Inferior parietal cortex (tissue), 1 donor: Measurements from ENCODE around the gene PRIMA1.
"Not testable (repeated sequence)": the region's sequence is repeated elsewhere in the genome, so short reads cannot be mapped to it uniquely, and the experiment has no call there.

Experiments
- DNase-seq: peaks from one replicate; pipeline ENCODE4 v3.0.0-alpha.2; 2016; ENCODE audit errors: extremely low spot score

The PRIMA1 gene, protein sequence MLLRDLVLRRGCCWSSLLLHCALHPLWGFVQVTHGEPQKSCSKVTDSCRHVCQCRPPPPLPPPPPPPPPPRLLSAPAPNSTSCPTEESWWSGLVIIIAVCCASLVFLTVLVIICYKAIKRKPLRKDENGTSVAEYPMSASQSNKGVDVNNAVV

DNA sequence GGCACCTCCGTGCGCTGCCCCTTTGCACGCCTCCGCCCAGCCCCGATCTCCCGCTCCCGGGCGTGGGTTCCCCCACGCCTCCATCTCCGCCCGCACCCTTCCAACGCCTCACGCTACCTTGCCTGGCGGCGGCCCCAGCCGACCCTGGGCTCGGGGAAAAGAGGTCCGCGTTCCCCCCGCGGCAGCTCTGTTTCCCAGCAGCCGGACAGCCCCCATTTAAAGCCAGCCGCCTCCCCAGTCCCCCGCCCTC lies at the start of gene PRIMA1:
PRIMA1 (minus strand) TSS at position 193 of the 250 bp plus-strand sequence. CDS start 767 bp downstream, outside the sequence.
- no peak for DNase-seq

DNA sequence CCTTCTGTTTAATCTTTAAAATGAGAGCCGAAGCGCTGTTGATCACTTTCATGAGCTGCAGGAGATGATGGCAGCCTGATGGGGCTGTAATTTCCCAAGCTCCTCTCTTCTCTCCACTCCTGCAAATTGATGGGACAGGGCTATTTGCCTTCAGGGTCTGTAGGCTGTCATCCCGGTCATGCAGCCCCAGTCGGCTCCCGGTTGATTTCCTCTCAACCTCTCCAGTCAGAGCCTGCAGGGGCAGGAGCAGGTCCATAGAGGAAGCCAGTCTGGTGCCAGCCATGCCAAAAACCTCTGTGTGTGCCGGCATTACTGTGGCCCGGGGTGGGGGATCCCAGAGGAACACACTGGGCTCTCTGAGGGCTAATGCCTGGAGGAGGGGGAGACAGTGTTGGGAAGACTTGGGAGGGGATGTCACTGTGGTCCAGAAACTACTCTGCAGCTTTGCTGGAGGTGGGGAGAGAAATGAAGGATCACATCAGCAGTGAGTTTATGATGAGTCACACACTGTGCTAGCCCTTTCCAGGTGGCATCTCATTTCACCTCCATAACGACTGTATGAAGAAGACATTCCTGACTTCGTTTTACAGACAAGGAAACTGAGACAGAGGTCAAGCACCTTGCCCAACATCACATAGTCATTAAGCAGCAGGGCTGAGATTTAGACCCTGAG lies 46.5 kb upstream of the PRIMA1 start:
- DNase-seq = no peak

DNA sequence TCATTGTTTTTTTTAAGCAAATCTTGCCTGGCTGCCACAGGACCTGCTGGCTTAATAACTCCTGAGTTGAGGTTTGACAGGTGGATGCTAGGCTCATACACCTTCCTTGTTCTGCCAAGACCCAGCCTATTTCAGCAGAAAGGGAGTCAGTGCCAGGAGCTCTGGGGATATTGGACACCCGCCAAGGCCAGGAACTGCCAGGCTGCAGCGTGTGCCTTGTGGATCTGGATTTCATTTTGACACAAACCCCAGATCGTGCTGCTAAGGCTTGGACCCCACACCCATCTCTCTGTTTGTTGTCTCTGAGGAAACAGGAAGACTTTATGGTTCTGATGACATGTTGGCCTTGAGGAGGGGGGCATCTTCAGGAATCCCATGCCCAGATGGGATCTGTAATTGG lies 44.4 kb upstream of the PRIMA1 start:
- DNase-seq = no peak

DNA sequence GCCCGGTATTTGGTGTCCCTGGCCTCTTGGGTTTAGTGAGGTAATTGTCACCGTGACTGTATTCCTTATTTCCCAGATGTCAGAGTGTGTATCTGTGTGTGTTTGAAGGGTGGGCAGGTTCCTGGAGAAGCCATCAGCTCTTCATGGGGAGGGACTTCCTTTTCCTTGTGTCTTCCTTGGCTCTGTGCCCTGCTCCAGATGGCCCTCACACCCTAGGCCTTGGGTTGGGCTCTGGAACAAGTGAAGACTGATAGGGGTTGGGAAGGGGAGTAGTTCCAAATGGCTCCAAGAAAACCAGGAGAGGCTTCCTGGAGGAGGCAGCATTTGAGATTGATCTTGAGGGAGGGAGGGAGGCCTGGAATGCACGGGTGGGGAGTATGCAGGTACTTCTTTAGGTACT lies 43.8 kb upstream of the PRIMA1 start:
- no peak for DNase-seq

DNA sequence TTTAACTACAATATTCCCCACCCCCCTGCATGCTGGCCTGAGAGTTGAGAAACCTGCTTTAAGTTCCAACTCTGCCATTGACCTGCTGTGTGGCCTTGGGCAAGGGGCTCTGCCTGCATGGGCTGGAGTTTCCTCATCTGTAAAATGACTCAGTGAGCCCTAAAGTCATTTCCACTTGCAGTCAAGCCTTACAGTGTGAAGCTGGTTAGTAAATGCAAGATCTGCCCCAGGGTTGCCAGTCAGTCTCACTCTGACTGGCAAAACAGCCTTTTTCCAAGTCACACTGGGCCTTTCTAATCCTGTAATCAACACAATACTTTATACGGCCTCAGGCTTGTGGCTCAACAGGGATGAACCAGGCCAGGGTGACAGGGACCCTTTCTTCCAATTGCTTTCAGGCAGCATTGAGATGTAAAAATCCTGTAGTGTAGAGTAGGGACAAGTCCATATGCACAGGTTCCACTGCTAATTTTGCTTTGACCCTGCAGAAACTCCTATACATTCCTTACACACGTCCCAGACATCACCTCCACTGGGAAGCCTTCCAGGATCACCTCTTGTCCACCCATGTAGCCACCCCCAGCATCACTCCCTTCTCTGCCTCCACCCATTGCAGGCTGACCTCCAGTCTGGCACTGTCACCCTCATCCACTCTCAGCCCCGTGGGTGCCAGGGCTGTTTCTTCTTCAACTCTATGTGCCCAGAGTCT lies 42.6 kb upstream of the PRIMA1 start:
- DNase-seq = no peak

DNA sequence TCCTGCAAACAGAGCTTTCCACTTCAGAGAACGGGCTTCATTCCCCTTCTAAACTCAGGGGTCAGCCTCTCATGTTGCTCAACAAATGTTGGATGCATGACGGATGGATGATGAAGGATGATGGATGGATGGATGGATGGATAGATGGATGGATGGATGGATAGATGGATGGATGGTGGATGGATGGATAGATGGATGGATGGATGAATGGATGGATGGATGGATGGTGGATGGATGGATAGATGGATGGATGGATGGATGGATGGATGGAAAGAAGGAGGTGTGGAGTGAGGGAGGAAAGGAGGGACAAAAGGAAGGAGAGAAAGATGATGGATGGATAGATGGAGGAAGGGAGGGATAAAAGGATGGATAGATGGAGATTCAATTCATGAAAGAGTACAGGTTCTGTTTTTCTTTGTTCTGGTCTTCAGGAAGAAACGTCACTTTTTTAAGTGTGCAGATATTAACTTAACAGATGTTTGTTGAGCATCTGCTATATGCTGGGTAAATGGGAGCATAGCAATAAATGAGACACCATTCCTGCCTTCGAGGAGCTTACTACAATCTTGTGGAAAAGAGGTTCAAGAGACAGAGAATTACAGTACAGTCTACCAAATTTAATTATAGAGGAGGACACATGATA lies 41.7 kb upstream of the PRIMA1 start:
- DNase-seq = no peak

DNA sequence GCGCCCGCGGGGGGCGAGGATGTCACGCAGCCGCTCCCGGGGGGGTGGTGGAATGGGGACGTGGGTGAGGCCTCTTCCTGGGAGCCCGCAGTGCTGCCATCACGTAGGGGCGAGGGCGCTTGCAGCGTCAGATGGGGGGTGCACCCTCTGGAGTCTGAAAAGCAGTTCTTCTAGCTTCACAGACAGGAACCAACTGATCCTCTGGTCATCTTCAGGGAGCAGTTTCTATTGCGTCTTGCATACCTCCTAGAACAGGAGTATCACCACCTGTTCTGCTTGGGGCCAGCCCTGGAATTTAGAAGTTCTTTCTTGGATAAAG lies 36.9 kb upstream of the PRIMA1 start:
- DNase-seq = no peak

DNA sequence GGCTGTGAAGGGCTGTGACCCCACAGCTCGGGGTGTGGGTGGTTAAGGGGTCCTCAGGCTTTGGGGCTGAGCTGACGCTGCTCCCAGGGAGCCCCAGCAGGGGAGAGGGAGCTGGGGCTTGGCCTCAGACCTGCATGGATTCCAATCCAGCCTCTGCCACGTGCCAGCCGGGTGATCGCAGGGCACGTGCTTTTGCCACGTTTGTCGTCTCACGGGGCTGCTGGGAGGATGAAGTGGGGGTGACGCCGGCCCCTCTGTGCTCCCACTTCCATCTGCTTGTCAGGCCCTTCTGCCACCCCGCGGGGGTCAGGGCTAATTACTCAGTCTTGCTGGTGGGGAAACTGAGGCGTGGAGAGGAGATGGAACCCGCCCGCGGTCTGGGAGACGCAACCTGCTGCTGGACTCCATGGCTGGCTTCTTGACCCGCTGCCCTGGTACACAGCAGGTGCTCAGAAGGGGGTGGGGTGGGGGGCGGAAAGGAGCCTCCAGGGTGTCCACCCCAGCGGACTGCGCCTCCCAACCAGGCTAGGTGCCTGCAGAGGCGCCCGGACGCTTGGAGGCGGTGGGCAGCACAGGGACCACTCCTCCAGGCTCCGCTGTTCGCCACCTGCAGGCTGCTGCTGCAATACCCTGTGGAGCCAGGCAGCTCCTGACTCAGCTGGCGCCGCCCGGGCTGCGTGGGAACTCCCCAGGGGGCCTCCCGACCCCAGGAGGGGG lies 36.4 kb upstream of the PRIMA1 start:
- no peak for DNase-seq

DNA sequence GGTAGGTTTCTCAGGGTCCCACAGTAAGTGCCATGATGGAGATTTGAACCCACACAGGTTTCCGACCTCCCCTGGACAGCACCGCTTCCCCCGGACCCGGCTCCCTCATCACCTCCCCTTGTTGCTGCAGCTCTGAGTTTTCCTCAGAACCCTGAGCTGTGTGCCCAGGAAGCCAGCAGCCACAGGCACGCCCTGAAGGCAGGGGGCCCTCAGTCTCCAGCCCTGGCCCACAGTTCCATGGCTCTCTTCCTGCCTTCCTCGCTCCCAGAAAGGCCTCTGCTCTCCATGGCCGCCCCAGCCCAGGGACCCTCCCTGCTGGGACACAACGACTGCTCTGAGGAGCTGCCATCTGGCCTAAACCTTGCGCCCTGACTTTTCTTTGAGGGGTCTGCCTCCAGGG lies 35.8 kb upstream of the PRIMA1 start:
- no peak for DNase-seq

DNA sequence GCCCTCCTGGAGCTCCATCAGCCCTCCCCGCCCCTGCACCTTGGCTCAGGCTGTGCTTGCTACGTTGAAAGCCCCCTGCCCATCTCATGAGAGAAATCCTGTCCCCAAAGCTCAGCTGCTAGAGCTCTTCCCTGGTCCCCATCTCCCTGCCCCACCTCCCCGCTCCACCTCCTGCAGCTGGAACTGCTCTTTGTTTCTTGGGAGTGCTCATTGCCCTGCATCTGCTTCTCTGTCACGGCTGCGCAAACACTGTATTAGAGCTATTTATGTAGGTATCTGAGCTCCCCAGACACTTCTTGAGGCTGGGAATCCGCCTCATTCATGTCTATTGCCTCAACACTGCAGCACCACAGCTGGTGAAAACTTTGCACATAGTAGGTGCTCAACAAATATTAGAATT lies 32.8 kb upstream of the PRIMA1 start:
- no peak for DNase-seq

DNA sequence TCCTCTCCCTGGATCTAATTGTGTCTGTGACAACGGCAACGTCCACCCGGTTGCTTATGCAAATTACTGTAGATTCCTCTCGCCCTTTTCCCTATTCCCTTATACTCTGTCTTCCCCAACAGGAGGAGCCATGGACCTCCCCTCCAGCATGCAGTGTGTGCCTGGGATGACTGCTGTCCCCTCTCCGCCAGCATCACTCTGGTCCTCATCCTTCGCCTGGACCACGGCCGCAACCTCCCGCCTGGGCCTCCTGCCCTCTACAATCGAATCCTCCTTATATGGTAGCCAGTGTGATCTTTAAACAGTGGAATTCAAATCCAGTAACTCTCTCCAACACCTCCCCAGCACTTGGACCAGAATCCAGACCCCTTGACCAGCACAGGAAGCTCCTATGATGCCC lies 30.6 kb upstream of the PRIMA1 start:
- no peak for DNase-seq

DNA sequence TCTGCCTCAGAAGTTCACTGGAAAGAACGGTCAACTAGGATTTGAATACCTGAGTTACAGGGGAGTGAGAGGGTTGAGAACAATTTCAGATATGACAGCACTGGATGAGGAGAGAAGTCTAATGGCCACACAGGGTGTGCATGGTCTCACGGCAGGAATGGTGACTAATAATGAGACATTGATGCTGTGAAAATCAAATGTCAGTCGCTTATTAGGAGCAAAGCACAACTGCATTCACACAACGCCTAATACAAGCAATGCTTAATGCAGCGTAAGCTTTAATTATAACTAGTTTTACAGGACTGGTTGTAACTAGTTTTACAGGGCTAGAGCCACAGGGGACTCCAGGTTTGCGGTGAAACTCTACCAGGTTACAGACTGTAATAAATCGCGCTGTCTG lies 23.4 kb upstream of the PRIMA1 start:
- DNase-seq = no peak

DNA sequence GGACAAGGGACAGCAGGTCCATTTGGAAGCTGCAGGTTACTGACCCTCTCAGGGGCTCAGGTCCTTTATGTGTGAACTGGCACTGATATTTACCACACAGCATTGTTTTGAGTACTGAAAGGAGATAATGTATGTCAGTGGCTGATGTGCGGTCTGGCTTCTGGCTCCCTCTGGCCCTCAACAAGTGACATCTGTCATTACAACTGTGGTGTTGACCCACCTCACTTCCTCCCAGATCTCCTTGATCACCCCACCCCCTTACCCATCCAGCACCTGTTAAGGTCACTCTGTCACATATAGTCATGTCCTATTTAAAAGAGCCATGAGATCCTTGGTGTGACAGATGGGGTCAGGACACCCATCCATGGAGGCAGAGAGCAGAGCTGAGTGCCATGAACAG lies 22.7 kb upstream of the PRIMA1 start:
- DNase-seq = no peak

DNA sequence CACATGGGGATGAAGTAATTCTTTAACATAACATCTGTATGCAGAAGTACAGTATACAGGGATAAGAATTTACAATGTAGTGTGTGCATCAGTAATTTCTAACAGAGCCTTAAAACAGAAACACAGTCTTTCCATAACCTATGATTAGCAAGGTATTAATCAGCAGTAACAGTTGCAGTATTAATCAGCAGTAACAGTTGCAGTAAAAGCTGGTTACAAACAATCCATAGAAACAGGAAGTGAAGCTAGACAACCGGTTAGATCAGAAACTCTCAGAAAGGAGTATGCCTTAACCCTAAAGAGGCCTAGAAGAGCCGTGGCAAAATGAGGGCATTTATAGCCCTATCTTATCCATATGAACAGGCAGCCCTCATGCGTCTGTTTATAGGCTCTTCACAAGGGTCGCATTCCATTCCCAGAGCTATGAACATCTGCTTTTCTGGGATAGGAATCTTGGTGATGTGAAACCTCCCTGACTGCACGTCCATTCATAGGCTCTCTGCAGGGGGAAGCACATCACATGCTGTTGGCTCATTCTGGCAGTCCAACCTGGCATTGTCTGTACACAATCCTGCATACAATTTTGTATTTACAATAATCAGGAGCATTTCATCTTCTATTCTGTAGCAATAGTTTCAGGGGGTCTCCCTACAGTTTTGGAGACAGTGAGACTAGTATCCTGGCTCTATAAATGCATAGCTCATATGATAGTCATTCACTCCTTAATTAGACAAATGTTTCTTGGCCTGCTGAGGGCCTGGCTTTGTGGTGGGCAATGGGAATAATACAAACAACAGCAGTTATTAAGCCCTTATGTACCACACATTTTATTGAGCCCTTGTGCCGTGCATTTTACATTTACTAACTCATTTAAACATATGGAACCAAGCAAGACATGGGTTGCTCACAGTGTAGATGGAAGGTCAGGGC lies 21.5 kb upstream of the PRIMA1 start:
- DNase-seq = not testable (repeated sequence)

DNA sequence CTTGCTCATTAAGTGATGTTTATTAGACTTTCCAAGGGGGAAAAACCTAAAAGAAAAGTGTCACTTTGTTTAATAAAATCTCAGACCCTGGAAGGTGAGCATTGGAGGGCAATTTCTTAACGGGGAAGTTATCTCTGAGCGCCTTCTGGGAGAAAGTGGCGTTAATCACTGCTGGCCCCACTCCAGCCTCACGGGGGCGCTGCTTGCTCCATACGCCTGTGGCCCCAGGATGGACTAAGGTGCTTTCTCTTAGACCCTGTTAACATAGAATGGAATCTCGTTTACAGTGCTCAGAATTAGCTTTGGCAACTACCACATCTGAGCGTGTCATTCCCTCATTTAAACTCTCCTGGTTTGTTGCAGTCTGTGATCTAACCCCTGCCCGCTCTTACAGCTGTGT lies 16.4 kb upstream of the PRIMA1 start:
- no peak for DNase-seq

DNA sequence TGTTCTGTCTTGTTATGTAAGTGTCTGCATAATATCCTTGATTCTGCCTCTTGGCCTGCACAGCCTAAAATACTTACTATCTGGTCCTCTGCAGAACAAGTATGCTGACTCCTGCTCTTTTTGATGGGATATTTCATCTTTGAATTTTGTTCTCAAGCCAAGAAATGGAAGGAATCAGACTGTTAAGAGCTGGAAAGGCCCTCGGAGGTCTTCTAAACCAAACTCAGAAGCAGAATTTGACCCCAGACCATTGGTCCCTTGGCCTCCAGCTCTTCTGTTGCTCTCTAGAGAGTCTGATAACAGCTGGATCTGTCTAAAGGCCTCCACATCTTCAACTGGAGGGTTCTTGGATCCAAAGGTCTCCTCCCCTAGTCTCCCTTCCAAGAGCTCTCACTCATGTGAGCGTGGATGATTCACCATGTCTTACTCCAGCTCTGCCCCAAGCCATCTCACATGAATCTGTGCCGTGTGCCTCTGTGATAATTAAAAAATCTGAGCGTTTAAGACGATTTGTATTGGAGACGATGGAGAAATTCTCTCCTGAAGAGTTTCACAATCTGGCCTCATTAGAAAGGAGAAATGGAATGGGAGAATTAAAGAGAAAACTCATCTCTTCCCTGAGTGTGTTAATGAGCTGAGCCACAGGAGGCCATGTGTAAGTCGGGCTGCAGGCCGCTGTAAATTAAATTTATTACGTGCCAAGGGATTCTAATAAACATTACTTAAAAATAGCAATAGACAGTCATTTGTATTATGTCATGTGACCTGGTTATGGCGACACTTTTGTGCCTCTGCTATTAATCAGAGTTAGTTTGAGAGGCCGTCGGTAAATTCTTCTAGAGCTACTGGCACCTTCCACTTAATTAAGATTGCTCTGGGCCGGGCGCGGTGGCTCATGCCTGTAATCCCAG lies 15.4 kb upstream of the PRIMA1 start:
- DNase-seq = no peak

DNA sequence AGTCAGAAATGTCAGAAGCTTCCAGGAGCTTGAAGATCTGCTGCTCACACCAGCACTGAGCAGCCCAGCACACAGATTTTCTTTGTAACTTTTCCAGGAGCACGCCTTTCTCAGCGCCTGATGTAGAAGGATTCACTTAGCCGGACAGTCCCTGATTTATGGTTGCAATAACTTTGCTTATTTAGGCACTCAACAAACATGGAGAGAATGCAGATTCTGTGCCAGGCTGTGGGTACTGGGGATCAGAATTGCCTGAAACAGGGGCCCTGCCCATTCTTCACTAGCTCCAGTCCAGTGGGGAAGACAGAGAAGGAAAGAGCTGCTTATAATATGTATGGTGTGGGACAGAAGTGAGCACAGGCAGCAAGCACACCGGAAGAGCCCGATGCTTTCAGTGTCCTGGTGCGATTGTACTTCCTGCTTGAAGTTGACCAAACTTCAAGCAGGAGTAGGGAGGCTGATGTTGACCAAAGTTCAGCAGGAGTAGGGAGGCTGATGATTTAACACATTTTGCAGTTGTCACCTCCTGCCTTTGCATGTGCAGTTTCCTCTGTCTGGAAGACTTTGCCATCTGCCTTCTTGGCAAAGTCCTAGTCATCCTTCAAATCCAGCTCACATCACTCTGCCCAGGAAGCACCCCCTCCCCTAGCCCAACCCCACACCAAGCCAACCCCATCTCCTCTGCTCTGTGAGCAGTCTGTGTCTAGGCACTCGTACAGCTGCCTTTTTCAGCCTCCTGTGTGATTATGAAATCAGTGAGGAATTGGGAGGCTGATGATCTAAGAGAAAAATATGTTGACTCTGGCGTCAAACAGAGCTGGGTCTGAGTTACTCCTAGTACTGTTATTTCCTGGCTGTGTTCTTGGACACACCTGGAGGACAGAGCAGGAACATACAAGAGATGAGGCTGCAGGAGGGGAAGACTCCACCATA lies 12.0 kb upstream of the PRIMA1 start:
- DNase-seq = no peak

DNA sequence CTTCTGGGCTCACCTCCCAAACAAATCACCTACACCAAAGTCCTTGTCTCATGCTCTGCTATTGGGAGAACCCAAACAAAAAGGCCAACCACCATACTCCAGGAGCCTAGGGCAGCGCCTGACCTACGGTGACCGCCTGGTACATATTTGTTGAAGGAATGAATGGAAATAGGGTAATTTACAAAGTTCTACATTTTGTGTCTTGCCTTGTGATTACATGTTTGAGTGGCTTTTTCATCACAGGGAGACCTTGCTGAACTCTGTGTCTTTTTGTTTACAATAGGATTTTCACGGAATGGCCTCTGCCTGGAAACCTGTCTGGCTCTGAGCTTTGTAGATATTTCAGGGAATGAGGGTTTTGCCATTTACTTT lies 11.3 kb upstream of the PRIMA1 start:
- DNase-seq = no peak

DNA sequence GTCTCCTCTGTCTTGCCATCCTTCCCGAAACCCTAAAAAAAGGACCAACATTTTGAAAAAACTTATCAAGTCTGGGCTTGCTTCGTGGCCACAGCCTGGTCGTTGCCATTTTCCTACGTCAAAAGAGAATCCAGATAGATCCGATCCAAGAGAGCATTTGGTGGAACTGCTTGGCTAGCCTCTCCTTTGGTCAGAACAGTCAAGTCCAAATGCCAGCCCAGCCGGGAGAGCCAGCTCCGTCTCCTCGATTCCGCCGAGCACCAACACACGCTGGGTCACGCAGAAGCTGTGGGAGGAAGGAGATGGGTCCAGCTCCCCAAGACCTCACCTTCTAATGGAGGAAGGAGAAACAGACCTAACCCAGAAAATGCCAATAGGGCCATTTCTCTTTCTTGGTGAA lies 9.3 kb upstream of the PRIMA1 start:
- DNase-seq = no peak
